Loucy (cell line): Measurements from ENCODE around the gene PPHLN1.

Experiments used
- H2AFZ ChIP-seq: fragments of 200-600 bp; sonication (generic); 2 replicates; pipeline ENCODE4 v1.6.0; 2016; ENCODE audit warnings: antibody characterized with exemption, mild to moderate bottlenecking, low read length, moderate library complexity
- H3F3A ChIP-seq: fragments of 200-600 bp; 2 replicates; pipeline ENCODE4 v1.6.0; 2016; ENCODE audit warnings: antibody characterized with exemption, low read depth, mild to moderate bottlenecking
- H3K27me3 ChIP-seq: fragments of 200-600 bp; sonication (generic); 2 replicates; pipeline ENCODE4 v1.6.1; 2014; ENCODE audit warnings: low read length, mild to moderate bottlenecking; ENCODE audit not compliant: insufficient read depth, poor library complexity, severe bottlenecking
- H3K36me3 ChIP-seq: fragments of 200-600 bp; sonication (generic); 2 replicates; pipeline ENCODE4 v1.6.1; 2016; ENCODE audit warnings: low read length; ENCODE audit not compliant: insufficient read depth
- H3K4me1 ChIP-seq: fragments of 200-600 bp; sonication (generic); 2 replicates; pipeline ENCODE4 v1.5.1; 2014; ENCODE audit warnings: low read length, mild to moderate bottlenecking; ENCODE audit not compliant: insufficient read depth, poor library complexity, severe bottlenecking
- H3K4me2 ChIP-seq: fragments of 200-600 bp; sonication (generic); 2 replicates; pipeline ENCODE4 v1.6.0; 2014; ENCODE audit warnings: antibody characterized with exemption, low read length, low read depth, mild to moderate bottlenecking; ENCODE audit not compliant: poor library complexity, severe bottlenecking
- H3K4me3 ChIP-seq: fragments of 200-600 bp; sonication (generic); 2 replicates; pipeline ENCODE4 v1.5.1; 2014; ENCODE audit warnings: low read length, mild to moderate bottlenecking, mixed read lengths; ENCODE audit not compliant: poor library complexity, severe bottlenecking
- H3K79me2 ChIP-seq: fragments of 200-600 bp; sonication (generic); 2 replicates; pipeline ENCODE4 v1.6.1; 2014; ENCODE audit warnings: low read length; ENCODE audit not compliant: insufficient read depth
- H3K9ac ChIP-seq: fragments of 200-600 bp; sonication (generic); 2 replicates; pipeline ENCODE4 v1.6.0; 2014; ENCODE audit warnings: mild to moderate bottlenecking, low read depth, low read length, moderate library complexity; ENCODE audit not compliant: poor library complexity, severe bottlenecking
- H3K9me2 ChIP-seq: fragments of 200-600 bp; sonication (generic); replicated peaks from 2 replicates; pipeline ENCODE4 v1.6.1; 2016; ENCODE audit warnings: low read depth, low read length, mixed read lengths
- H3K9me3 ChIP-seq: fragments of 200-600 bp; sonication (generic); 2 replicates; pipeline ENCODE4 v1.6.1; 2014; ENCODE audit warnings: mild to moderate bottlenecking, antibody characterized with exemption, low read length, low read depth; ENCODE audit not compliant: insufficient read depth
- H4K20me1 ChIP-seq: fragments of 200-600 bp; sonication (generic); 2 replicates; pipeline ENCODE4 v1.6.0; 2014; ENCODE audit warnings: antibody characterized with exemption, low read length, mild to moderate bottlenecking; ENCODE audit not compliant: insufficient read depth, poor library complexity, severe bottlenecking
- EZH2phosphoT487 ChIP-seq: fragments of 200-600 bp; IDR thresholded peaks from 2 replicates; pipeline ENCODE4 v1.6.1; 2018; ENCODE audit warnings: antibody characterized with exemption, mild to moderate bottlenecking, moderate library complexity, borderline replicate concordance
- TF ChIP-seq, protein P1 (sequence below): fragments of 200-600 bp; sonication (generic); conservative IDR thresholded peaks from 2 replicates; pipeline ENCODE4 v1.5.1; 2014; ENCODE audit warnings: mild to moderate bottlenecking, antibody characterized with exemption, low read length

The PPHLN1 gene

GRCh38 chr12:42281278-42281677 lies 44.7 kb upstream of the PPHLN1 start:
- no peak overlapping the region for H3K9ac ChIP-seq
- H3K27me3 ChIP-seq = no peaks in the 10 kb centered on the region
- no peak overlapping the region for H2AFZ ChIP-seq
- no peak overlapping the region for H3K4me2 ChIP-seq
- H3K36me3 ChIP-seq = no peaks in the 10 kb centered on the region
- TF ChIP-seq, protein P1, sequence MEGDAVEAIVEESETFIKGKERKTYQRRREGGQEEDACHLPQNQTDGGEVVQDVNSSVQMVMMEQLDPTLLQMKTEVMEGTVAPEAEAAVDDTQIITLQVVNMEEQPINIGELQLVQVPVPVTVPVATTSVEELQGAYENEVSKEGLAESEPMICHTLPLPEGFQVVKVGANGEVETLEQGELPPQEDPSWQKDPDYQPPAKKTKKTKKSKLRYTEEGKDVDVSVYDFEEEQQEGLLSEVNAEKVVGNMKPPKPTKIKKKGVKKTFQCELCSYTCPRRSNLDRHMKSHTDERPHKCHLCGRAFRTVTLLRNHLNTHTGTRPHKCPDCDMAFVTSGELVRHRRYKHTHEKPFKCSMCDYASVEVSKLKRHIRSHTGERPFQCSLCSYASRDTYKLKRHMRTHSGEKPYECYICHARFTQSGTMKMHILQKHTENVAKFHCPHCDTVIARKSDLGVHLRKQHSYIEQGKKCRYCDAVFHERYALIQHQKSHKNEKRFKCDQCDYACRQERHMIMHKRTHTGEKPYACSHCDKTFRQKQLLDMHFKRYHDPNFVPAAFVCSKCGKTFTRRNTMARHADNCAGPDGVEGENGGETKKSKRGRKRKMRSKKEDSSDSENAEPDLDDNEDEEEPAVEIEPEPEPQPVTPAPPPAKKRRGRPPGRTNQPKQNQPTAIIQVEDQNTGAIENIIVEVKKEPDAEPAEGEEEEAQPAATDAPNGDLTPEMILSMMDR = no peak
- TF ChIP-seq EZH2phosphoT487 = no peak
- no peaks in the 10 kb centered on the region for H3K79me2 ChIP-seq
- no peaks in the 10 kb centered on the region for H3F3A ChIP-seq
- H3K9me3 ChIP-seq = no peaks in the 10 kb centered on the region
- no peaks in the 10 kb centered on the region for H3K9me2 ChIP-seq
- H3K4me3 ChIP-seq = no peak overlapping the region
- H4K20me1 ChIP-seq = no peaks in the 10 kb centered on the region
- H3K4me1 ChIP-seq = no peaks in the 10 kb centered on the region

DNA sequence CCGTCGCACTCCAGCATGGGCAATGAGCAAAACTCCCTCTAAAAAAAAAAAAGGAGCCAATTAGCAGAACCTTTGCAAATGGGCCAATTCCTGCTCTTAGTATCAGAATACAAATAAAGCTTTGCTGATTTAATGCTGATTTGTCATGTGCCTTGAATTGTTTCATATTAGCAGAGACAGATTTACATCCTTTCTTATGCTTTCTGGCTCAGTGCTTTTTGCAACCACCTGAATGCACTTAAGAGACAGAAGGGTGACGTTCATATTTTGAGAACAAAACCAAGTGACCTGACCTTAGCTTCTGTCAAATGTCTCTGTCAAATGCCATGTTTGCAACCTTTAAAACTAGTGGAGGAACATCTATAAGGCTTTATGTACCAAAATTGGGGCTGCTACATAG lies 44.1 kb upstream of the PPHLN1 start:
- Histone ChIP-seq H3K27me3 (no peaks in the 10 kb centered on the region), H2AFZ (no peak overlapping the region), H3K4me2 (no peak overlapping the region), H3K79me2 (no peaks in the 10 kb centered on the region), H3K9me2 (no peaks in the 10 kb centered on the region), H3F3A (no peaks in the 10 kb centered on the region), H3K9me3 (no peaks in the 10 kb centered on the region), H3K4me3 (no peak overlapping the region), H3K9ac (no peak overlapping the region), H3K36me3 (no peaks in the 10 kb centered on the region), H4K20me1 (no peaks in the 10 kb centered on the region), H3K4me1 (no peaks in the 10 kb centered on the region)
- no peak for TF ChIP-seq EZH2phosphoT487
- TF ChIP-seq, protein P1 = no peak

GRCh38 chr12:42282294-42282693 lies 43.7 kb upstream of the PPHLN1 start:
- H3K27me3 ChIP-seq = no peaks in the 10 kb centered on the region
- no peaks in the 10 kb centered on the region for H3F3A ChIP-seq
- no peak overlapping the region for H2AFZ ChIP-seq
- H4K20me1 ChIP-seq = no peaks in the 10 kb centered on the region
- no peak overlapping the region for H3K4me2 ChIP-seq
- no peaks in the 10 kb centered on the region for H3K9me3 ChIP-seq
- H3K9me2 ChIP-seq = no peaks in the 10 kb centered on the region
- H3K36me3 ChIP-seq = no peaks in the 10 kb centered on the region
- no peak overlapping the region for H3K9ac ChIP-seq
- no peaks in the 10 kb centered on the region for H3K4me1 ChIP-seq
- no peak overlapping the region for H3K4me3 ChIP-seq
- no peaks in the 10 kb centered on the region for H3K79me2 ChIP-seq
- no peak for TF ChIP-seq EZH2phosphoT487
- TF ChIP-seq, protein P1 = no peak
